ENCODE results near the gene GGPS1. TPM values are rescaled to one million over a fixed set of nuclear protein-coding genes. Genes with fewer than 3 reads are reported as not detected.

The GGPS1 gene
- polyA plus RNA-seq, 1 donor (not counting 4 experiments of a cell fraction or from before 2014, with no cell fraction given), result 40.8 TPM

GRCh38 chr1:235367000-235367908 lies 38.9 kb downstream of the GGPS1 start, which contains the start of gene TBCE:
Gene TBCE (plus strand): TSS chr1:235367427. CDS start chr1:235380050, 12,623 bp downstream.
- peak within 1 kb of the TSS; percentile 87 for H3K4me2 ChIP-seq (ENCODE audit: control insufficient read depth, extremely low read depth, insufficient read depth, low read depth, low read length)
- H3K9ac ChIP-seq (ENCODE audit: control insufficient read depth, extremely low read depth, insufficient read depth, low read length), result peak within 1 kb of the TSS; percentile 84
- H3K4me1 ChIP-seq (ENCODE audit: control insufficient read depth, extremely low read depth, insufficient read depth, low read length), result peaks cover 15% of the 10 kb centered on the region
- H3K9me1 ChIP-seq (ENCODE audit: control insufficient read depth, extremely low read depth, insufficient read depth, low read length), result no peaks in the 10 kb centered on the region
- H4K20me1 ChIP-seq (ENCODE audit: control insufficient read depth, extremely low read depth, insufficient read depth, low read length), result no peaks in the 10 kb centered on the region
- DNase-seq (ENCODE audit: low read depth, low spot score) (peak; percentile 98), FAIRE-seq (peak; percentile 94)
- peak within 1 kb of the TSS; percentile 94 for H2AFZ ChIP-seq (ENCODE audit: control insufficient read depth, low read length)
- peak; percentile 25 to 27 (median 25) for TF ChIP-seq CTCF (optimal IDR thresholded peaks at IDR 0.05 in 1 of 3, IDR thresholded peaks at IDR 0.05 in 1 of 3, conservative IDR thresholded peaks at IDR 0.05 in 1 of 3; ENCODE audit: extremely low read depth in 1 of 3, insufficient read depth in 2 of 3, low read length in 3 of 3)
- TF ChIP-seq EZH2 (IDR thresholded peaks at IDR 0.05; ENCODE audit: low read length), result no peak
- H3K36me3 ChIP-seq (ENCODE audit: control insufficient read depth in 2 of 2, extremely low read depth in 1 of 2, insufficient read depth in 2 of 2, low read length in 2 of 2), result no peaks in the 10 kb centered on the region
- H3K27me3 ChIP-seq (ENCODE audit: control insufficient read depth, extremely low read depth, insufficient read depth, low read length), result no peaks in the 10 kb centered on the region
- peaks cover 11% of the 10 kb centered on the region for H3K79me2 ChIP-seq (ENCODE audit: control insufficient read depth, insufficient read depth, low read length)
- dilution Hi-C loops (cut with MboI; ENCODE audit: extremely low pct_ligation_motif_present, low sequenced_read_pairs), result no loop called here
- peak within 1 kb of the TSS; percentile 91 for H3K27ac ChIP-seq (ENCODE audit: control insufficient read depth, insufficient read depth, low read length)
- peak within 1 kb of the TSS; percentile 55 to 94 (median 86) for H3K4me3 ChIP-seq (ENCODE audit: control insufficient read depth in 2 of 3, extremely low read depth in 1 of 3, insufficient read depth in 2 of 3, low read depth in 1 of 3, low read length in 3 of 3)
- no peaks in the 10 kb centered on the region for H3K9me3 ChIP-seq (ENCODE audit: control insufficient read depth, low read depth, low read length)

- H3K9me1 ChIP-seq (ENCODE audit: control insufficient read depth, extremely low read depth, insufficient read depth, low read length), result no peaks in the 10 kb centered on the region
- dilution Hi-C loops (cut with MboI; ENCODE audit: extremely low pct_ligation_motif_present, low sequenced_read_pairs), result no loop called here
- H3K27me3 ChIP-seq (ENCODE audit: control insufficient read depth, extremely low read depth, insufficient read depth, low read length), result no peaks in the 10 kb centered on the region
- no peaks in the 10 kb centered on the region for H4K20me1 ChIP-seq (ENCODE audit: control insufficient read depth, extremely low read depth, insufficient read depth, low read length)
- no peak for FAIRE-seq
- DNase-seq (ENCODE audit: low read depth, low spot score), result no peak
- H3K79me2 ChIP-seq (ENCODE audit: control insufficient read depth, insufficient read depth, low read length), result peaks cover 13% of the 10 kb centered on the region
- peak overlapping the region; percentile 55 to 94 (median 86) for H3K4me3 ChIP-seq (ENCODE audit: control insufficient read depth in 2 of 3, extremely low read depth in 1 of 3, insufficient read depth in 2 of 3, low read depth in 1 of 3, low read length in 3 of 3)
- H3K9me3 ChIP-seq (ENCODE audit: control insufficient read depth, low read depth, low read length), result no peaks in the 10 kb centered on the region
- no peaks in the 10 kb centered on the region for H3K36me3 ChIP-seq (ENCODE audit: control insufficient read depth in 2 of 2, extremely low read depth in 1 of 2, insufficient read depth in 2 of 2, low read length in 2 of 2)
- peak overlapping the region; percentile 84 for H3K9ac ChIP-seq (ENCODE audit: control insufficient read depth, extremely low read depth, insufficient read depth, low read length)
- peaks cover 15% of the 10 kb centered on the region for H3K4me1 ChIP-seq (ENCODE audit: control insufficient read depth, extremely low read depth, insufficient read depth, low read length)
- H2AFZ ChIP-seq (ENCODE audit: control insufficient read depth, low read length), result no peak overlapping the region
- peak overlapping the region; percentile 87 for H3K4me2 ChIP-seq (ENCODE audit: control insufficient read depth, extremely low read depth, insufficient read depth, low read depth, low read length)
- TF ChIP-seq CTCF (optimal IDR thresholded peaks at IDR 0.05 in 1 of 3, IDR thresholded peaks at IDR 0.05 in 1 of 3, conservative IDR thresholded peaks at IDR 0.05 in 1 of 3; ENCODE audit: extremely low read depth in 1 of 3, insufficient read depth in 2 of 3, low read length in 3 of 3), result no peak
- TF ChIP-seq EZH2 (IDR thresholded peaks at IDR 0.05; ENCODE audit: low read length), result no peak
- peak overlapping the region; percentile 91 for H3K27ac ChIP-seq (ENCODE audit: control insufficient read depth, insufficient read depth, low read length)
Observed at GRCh38 chr1:235368428-235368827, 40.1 kb downstream of the GGPS1 start.
